Stimulated activated CD8-positive, alpha-beta memory T cell treated with anti-CD3 and anti-CD28 coated beads, Interleukin-4, amount 100 ng/mL, for 4 hours (primary cell): Measurements from ENCODE around the gene PPP2R5D.
"Not testable (repeated sequence)": the region's sequence is repeated elsewhere in the genome, so short reads cannot be mapped to it uniquely, and the experiment has no call there.

ENCODE experiments used
- DNase-seq, 2 donors: peaks; one replicate each; pipeline ENCODE4 v3.0.0-alpha.2; 2020; ENCODE audit warnings: low read depth in 2 of 2, low spot score in 1 of 2

Gene PPP2R5D

GRCh38 chr6:43021270-43022047 lies 37.1 kb downstream of the PPP2R5D start, which contains the start of gene RRP36:
Gene RRP36 (plus strand): TSS chr6:43021623. CDS start chr6:43021655, 32 bp downstream.
- DNase-seq = peak; percentile 33 to 39

- no peak for DNase-seq
These were observed 40.1 kb downstream of the PPP2R5D start for GRCh38 chr6:43024436-43024835.

- DNase-seq = no peak
These were observed 42.0 kb downstream of the PPP2R5D start for GRCh38 chr6:43026365-43026764.

GRCh38 chr6:43029120-43029519 lies 44.8 kb downstream of the PPP2R5D start:
- no peak for DNase-seq

- DNase-seq = no peak
These were observed 48.0 kb downstream of the PPP2R5D start for GRCh38 chr6:43032326-43032725.

GRCh38 chr6:43033496-43034189 lies 49.3 kb downstream of the PPP2R5D start:
- no peak for DNase-seq

GRCh38 chr6:43034190-43034525 lies 49.8 kb downstream of the PPP2R5D start:
- DNase-seq = no peak

GRCh38 chr6:43035495-43036194 lies 51.3 kb downstream of the PPP2R5D start:
- no peak for DNase-seq

- DNase-seq = no peak
These were observed 52.3 kb downstream of the PPP2R5D start for GRCh38 chr6:43036712-43037111.

- DNase-seq = no peak
These were observed 52.8 kb downstream of the PPP2R5D start for GRCh38 chr6:43037197-43037596.

GRCh38 chr6:43037706-43038105 lies 53.3 kb downstream of the PPP2R5D start:
- no peak for DNase-seq

- no peak for DNase-seq
These were observed 54.4 kb downstream of the PPP2R5D start for GRCh38 chr6:43038727-43039126.

GRCh38 chr6:43040542-43041257 lies 56.3 kb downstream of the PPP2R5D start:
- no peak for DNase-seq

GRCh38 chr6:43041475-43041874 lies 57.1 kb downstream of the PPP2R5D start:
- DNase-seq = not testable (repeated sequence)

- DNase-seq = no peak
These were observed 58.9 kb downstream of the PPP2R5D start for GRCh38 chr6:43043310-43043709.

- DNase-seq = no peak
These were observed 61.1 kb downstream of the PPP2R5D start for GRCh38 chr6:43045371-43045930.

- DNase-seq = no peak
These were observed 63.6 kb downstream of the PPP2R5D start for GRCh38 chr6:43047998-43048397.

- DNase-seq = no peak
These were observed 66.6 kb downstream of the PPP2R5D start for GRCh38 chr6:43050981-43051380.

GRCh38 chr6:43052225-43052841 lies 68.0 kb downstream of the PPP2R5D start:
- no peak for DNase-seq

GRCh38 chr6:43052842-43053544 lies 68.6 kb downstream of the PPP2R5D start:
- DNase-seq = no peak
